ENCODE measurements around the gene MITF. TPM values are rescaled to one million over a fixed set of nuclear protein-coding genes. Genes with fewer than 3 reads are reported as not detected.

Gene MITF
- total and polyA plus RNA-seq, 10 donors, result 0.83 to 11.9 (median 6.2) TPM

DNA sequence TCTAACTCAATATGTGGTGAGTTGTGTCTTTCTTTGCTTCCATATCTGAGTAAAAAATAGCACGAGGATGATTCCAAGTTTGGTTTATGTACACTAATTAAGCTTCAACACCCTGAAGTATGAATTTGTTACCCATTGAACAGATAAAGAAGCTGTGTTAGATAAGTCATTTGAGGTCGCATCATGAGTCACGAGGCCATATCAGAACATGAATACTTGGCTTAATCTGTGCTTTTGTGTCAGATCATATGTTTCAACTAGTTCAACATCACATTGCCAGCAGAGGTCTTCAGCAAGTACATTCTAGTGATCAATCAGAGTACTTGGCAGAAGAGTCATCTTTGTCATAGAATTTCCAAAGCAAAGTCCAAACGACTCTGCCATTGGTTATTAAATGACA, 26.3 kb upstream of the MITF start:
- Histone ChIP-seq H3K9me3 (no peaks in the 10 kb centered on the region), H3K27me3 (replicated peaks in 1 of 7) (no peaks in the 10 kb centered on the region), H3K4me1 (no peaks in the 10 kb centered on the region), H3K36me3 (no peaks in the 10 kb centered on the region), H3K4me3 (no peak overlapping the region), H3K27ac (no peak overlapping the region)
- no peak for TF ChIP-seq POLR2AphosphoS5 (IDR thresholded peaks at IDR 0.05)
- TF ChIP-seq, protein P1, sequence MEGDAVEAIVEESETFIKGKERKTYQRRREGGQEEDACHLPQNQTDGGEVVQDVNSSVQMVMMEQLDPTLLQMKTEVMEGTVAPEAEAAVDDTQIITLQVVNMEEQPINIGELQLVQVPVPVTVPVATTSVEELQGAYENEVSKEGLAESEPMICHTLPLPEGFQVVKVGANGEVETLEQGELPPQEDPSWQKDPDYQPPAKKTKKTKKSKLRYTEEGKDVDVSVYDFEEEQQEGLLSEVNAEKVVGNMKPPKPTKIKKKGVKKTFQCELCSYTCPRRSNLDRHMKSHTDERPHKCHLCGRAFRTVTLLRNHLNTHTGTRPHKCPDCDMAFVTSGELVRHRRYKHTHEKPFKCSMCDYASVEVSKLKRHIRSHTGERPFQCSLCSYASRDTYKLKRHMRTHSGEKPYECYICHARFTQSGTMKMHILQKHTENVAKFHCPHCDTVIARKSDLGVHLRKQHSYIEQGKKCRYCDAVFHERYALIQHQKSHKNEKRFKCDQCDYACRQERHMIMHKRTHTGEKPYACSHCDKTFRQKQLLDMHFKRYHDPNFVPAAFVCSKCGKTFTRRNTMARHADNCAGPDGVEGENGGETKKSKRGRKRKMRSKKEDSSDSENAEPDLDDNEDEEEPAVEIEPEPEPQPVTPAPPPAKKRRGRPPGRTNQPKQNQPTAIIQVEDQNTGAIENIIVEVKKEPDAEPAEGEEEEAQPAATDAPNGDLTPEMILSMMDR (IDR thresholded peaks at IDR 0.05 in 8 of 11, conservative IDR thresholded peaks at IDR 0.05 in 3 of 11), result no peak
- TF ChIP-seq POLR2A (IDR thresholded peaks at IDR 0.05), result no peak
- WGBS, 5 donors, result 72 to 92% (median 88%) methylated on average over 4 of the region's 4 CpGs
- no peak for DNase-seq
- intact Hi-C loops (cut with DNase I; ENCODE audit: low total_unique reads), result no loop called here

DNA sequence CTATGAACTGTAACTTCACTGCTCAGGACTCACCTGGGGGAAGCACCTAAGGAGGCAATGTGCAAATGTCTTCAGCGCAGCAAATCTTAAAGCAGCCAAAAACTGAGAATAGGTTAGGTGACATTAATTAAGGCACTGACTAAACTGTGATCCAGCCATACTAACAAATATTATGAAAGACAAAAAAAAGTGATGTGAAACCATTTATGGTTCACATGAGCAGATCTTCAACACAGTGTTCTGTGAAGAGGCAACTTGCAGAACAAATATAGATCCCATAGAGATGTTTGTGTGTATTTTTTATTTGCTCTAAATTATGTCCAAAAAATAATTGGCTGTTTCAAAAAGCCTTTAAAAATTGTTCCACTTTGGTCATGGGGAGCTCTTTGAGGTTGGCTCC, 24.1 kb upstream of the MITF start:
- Histone ChIP-seq H3K4me3 (no peak overlapping the region), H3K9me3 (no peaks in the 10 kb centered on the region), H3K27me3 (replicated peaks in 1 of 7) (no peaks in the 10 kb centered on the region), H3K4me1 (no peaks in the 10 kb centered on the region), H3K27ac (no peak overlapping the region), H3K36me3 (no peaks in the 10 kb centered on the region)
- 75 to 92% (median 85%) methylated on average over 1 of the region's 1 CpG for WGBS, 5 donors
- DNase-seq, result no peak
- intact Hi-C loops (cut with DNase I; ENCODE audit: low total_unique reads), result no loop called here
- TF ChIP-seq POLR2AphosphoS5 (IDR thresholded peaks at IDR 0.05) (no peak), POLR2A (IDR thresholded peaks at IDR 0.05) (no peak)
- TF ChIP-seq, protein P1 (IDR thresholded peaks at IDR 0.05 in 8 of 11, conservative IDR thresholded peaks at IDR 0.05 in 3 of 11), result no peak

DNA sequence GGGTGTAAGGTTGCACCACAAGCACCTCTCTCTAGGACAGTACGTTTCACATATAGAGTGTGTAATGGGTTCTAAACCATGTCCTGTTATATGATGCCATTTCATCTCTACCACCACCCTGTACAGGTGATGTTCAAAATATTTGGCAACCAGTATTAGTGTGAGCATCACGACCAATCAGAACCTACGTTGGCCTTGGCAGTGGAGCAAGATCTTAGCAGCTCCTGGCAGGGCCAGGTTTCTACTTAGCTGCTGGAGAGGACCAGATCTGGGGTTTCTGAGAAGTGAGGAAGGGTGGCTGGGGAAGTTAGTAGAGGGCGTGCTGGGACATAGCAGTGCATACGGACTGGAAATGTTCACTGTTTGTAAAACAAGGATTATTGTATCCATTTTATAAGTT, 23.1 kb upstream of the MITF start:
- intact Hi-C loops (cut with DNase I; ENCODE audit: low total_unique reads), result no loop called here
- no peaks in the 10 kb centered on the region for H3K9me3 ChIP-seq
- no peaks in the 10 kb centered on the region for H3K4me1 ChIP-seq
- TF ChIP-seq POLR2A (IDR thresholded peaks at IDR 0.05) (no peak), POLR2AphosphoS5 (IDR thresholded peaks at IDR 0.05) (no peak)
- TF ChIP-seq, protein P1 (IDR thresholded peaks at IDR 0.05 in 8 of 11, conservative IDR thresholded peaks at IDR 0.05 in 3 of 11), result no peak
- no peak overlapping the region for H3K4me3 ChIP-seq
- DNase-seq, result no peak
- WGBS, 5 donors, result 74 to 88% (median 84%) methylated on average over 5 of the region's 5 CpGs
- H3K27ac ChIP-seq, result no peak overlapping the region
- no peaks in the 10 kb centered on the region for H3K27me3 ChIP-seq (replicated peaks in 1 of 7)
- no peaks in the 10 kb centered on the region for H3K36me3 ChIP-seq

DNA sequence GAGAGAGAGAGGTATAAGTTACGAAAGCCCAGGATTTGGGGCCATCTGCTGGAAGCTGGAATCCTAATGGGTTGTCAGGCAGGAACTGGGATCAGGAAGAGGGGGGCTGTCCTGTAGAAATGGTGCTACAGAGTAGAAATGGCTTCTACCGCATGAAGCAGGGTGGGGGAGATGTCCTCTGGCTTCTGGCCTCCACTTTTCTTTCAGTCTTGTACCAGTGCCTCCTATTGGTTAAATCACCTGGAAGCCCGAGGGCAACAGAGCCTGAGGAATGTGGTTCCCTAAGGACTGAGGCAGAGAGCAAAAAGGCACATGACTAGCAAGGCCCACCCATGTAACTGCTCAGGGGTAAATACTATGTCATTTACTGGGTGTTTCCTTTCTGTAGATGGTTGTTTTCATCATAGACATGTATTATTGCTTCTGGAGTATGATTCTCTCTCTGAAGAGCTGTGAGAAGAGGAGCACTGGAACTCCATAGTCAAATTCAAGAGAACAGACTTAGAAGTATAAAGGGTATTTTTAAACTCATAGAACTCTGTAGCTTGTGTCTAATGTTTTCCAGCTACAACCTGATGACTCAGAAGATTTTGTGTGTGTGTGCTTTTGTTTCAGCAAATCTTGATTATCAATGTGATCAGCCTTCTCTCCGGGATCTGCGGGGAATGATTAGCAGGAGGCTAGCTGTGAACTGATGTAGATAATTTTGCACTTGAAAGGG, 20.2 kb upstream of the MITF start:
- Histone ChIP-seq H3K27me3 (replicated peaks in 1 of 7) (no peaks in the 10 kb centered on the region), H3K36me3 (no peaks in the 10 kb centered on the region), H3K4me3 (no peak overlapping the region), H3K4me1 (no peaks in the 10 kb centered on the region), H3K9me3 (no peaks in the 10 kb centered on the region), H3K27ac (no peak overlapping the region)
- intact Hi-C loops (cut with DNase I; ENCODE audit: low total_unique reads), result no loop called here
- 80 to 90% (median 89%) methylated on average over 5 of the region's 5 CpGs for WGBS, 5 donors
- DNase-seq, result no peak
- TF ChIP-seq, protein P1 (IDR thresholded peaks at IDR 0.05 in 8 of 11, conservative IDR thresholded peaks at IDR 0.05 in 3 of 11), result no peak
- no peak for TF ChIP-seq POLR2AphosphoS5 (IDR thresholded peaks at IDR 0.05)
- no peak for TF ChIP-seq POLR2A (IDR thresholded peaks at IDR 0.05)

Measured in spleen (tissue), 11 donors.